Naive B cell (primary cell): Measurements from ENCODE around the gene TASP1. TPM values are rescaled to one million over a fixed set of nuclear protein-coding genes. Genes with fewer than 3 reads are reported as not detected.
"Not testable (repeated sequence)": the region's sequence is repeated elsewhere in the genome, so short reads cannot be mapped to it uniquely, and the experiment has no call there.

Source experiments
- ATAC-seq, 2 donors: fragments of 150-1000 bp; cut with Tn5 transposase; 2 replicates each; pipeline ENCODE4 v1.10.0; 2021; ENCODE audit warnings: low read depth in 2 of 2, mild to moderate bottlenecking in 2 of 2, moderate library complexity in 2 of 2
- DNase-seq: peaks from one replicate; pipeline ENCODE4 v3.0.0; 2022
- H3K27ac Mint-ChIP-seq, 6 donors: one replicate each; pipeline ENCODE4 v1.8.0; 2020 to 2022; ENCODE audit warnings: mild to moderate bottlenecking in 6 of 6, mixed read lengths in 6 of 6, moderate library complexity in 5 of 6, inconsistent platforms in 2 of 6
- H3K27me3 Mint-ChIP-seq, 3 donors: one replicate each; pipeline ENCODE4 v1.8.0; 2021 to 2022; ENCODE audit warnings: mixed read lengths in 3 of 3, mild to moderate bottlenecking in 1 of 3
- H3K36me3 Mint-ChIP-seq, 2 donors: one replicate each; pipeline ENCODE4 v1.8.0; 2020 to 2022; ENCODE audit warnings: mixed read lengths in 2 of 2, inconsistent platforms in 1 of 2, mild to moderate bottlenecking in 1 of 2
- H3K4me1 Mint-ChIP-seq, 3 donors: one replicate each; pipeline ENCODE4 v1.8.0; 2020 to 2022; ENCODE audit warnings: mixed read lengths in 3 of 3, inconsistent platforms in 1 of 3, mild to moderate bottlenecking in 1 of 3, moderate library complexity in 1 of 3
- H3K4me3 Mint-ChIP-seq, 8 donors: one replicate each; pipeline ENCODE4 v1.8.0; 2020 to 2022; ENCODE audit warnings: mild to moderate bottlenecking in 8 of 8, mixed read lengths in 8 of 8, moderate library complexity in 8 of 8, inconsistent platforms in 2 of 8
- H3K9me3 Mint-ChIP-seq, 7 donors: one replicate each; pipeline ENCODE4 v1.8.0; 2020 to 2022; ENCODE audit warnings: mixed read lengths in 7 of 7, mild to moderate bottlenecking in 5 of 7, inconsistent platforms in 2 of 7, moderate library complexity in 1 of 7
- polyA plus RNA-seq, 6 donors: library from polyadenylated mRNA; unstranded; fragments of 300-500 nt; fragmentation: Illumina TruSeq; gene quantifications; one replicate each; pipeline ENCODE4 v1.2.3, GENCODE V29; 2021; ENCODE audit warnings: low read depth in 6 of 6

Gene TASP1
- polyA plus RNA-seq, 6 donors from 2014 or later, result 12.8 to 20.7 (median 15.0) TPM

DNA sequence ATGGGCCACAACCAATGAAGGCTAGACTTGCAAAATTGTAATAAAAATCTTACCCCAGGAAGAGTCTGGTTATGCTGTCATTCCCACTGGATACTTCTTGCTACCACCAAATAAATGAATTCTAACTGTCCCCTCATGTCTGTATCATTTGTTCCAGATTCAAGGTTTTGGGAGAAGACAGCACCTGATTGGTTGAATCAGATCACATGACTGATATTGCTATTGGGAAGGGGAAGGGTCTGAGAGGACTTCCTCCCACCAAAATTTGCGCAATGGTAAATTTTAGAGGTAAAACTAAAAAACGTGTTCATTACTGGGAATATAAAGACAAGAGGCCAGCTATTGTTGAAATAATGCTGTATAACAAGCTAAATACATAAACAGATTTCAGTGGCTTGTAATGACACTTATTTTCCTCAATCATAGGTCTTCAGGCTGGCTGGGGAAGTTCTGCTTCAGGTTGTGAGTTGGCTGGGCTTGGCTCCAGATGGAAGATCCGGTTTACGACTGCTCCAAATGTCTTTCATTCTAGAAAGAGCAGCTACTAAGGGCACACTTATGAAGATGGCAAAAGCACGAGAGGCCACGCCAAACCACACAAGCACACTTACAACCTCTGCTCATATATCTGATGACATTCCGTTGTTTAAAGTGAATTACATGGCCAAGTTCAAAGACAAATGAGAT, 27.1 kb upstream of the TASP1 start:
- H3K4me3 Mint-ChIP-seq, result no peak overlapping the region
- H3K36me3 Mint-ChIP-seq, result no peaks in the 10 kb centered on the region
- H3K27ac Mint-ChIP-seq, result peak overlapping the region in 1 of 6 donors; percentile 70
- H3K9me3 Mint-ChIP-seq, result no peaks in the 10 kb centered on the region
- DNase-seq (no peak), ATAC-seq (no peak)
- H3K4me1 Mint-ChIP-seq, result peaks cover 0 to 11% (median 9%) of the 10 kb centered on the region in 3 donors
- H3K27me3 Mint-ChIP-seq, result peaks cover 2 to 23% (median 13%) of the 10 kb centered on the region in 3 donors

DNA sequence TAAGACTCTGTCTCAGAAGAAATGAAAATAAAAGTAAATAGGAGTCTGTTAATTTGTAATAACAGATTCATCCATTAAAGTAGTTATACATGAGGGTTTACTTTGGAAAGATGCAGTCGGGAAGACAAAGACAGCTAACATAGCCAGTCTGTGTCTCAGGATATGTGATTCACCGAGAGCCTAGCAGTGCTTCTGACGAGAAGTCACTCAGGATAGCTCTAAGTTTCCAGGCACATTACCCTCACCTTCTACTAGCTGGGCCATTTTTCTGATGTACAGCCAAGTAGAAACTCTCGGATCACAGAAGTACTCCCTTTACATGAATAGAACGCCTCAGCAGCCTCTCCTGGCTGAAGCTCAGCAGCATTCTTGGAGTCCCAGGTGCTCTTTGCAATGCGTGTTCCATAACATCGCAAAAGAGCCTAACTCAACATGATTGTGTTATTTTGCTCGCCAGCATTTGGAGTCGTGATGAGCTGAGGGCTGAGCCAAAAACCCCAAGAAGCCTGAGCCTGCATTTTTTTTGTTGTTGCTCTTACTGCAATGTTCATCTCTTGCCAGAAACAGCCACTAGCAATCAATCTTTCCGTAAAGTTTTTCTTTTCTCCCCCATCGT, 22.4 kb upstream of the TASP1 start:
- DNase-seq, result no peak
- Mint-ChIP-seq H3K9me3 (peaks cover 0 to 4% (median 0%) of the 10 kb centered on the region in 7 donors), H3K27me3 (peaks cover 0 to 9% (median 8%) of the 10 kb centered on the region in 3 donors), H3K36me3 (no peaks in the 10 kb centered on the region), H3K27ac (no peak overlapping the region), H3K4me3 (peak overlapping the region in 1 of 8 donors; percentile 20), H3K4me1 (peaks cover 18 to 27% (median 22%) of the 10 kb centered on the region in 3 donors)
- no peak for ATAC-seq

DNA sequence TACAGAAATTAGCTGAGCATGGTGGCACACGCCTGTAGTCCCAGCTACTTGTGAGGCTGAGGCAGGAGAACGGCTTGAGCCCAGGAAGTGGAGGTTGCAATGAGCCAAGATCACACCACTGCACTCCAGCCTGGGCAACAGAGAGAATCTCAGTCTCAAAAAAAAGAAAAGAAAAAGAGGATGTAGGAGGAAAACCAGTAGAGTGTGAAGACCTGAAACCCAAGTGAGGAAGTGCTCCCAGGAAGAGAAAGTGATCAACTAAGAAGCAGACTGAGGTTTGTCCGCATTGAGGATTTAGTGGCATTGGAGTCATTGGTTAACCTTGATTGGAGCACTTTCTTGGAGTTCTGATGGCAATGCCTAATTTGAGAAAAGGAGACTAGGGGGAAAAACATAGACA, 20.6 kb upstream of the TASP1 start:
- Mint-ChIP-seq H3K36me3 (no peaks in the 10 kb centered on the region), H3K4me3 (peak overlapping the region in 6 of 8 donors; percentile 9 to 69 (median 47)), H3K27me3 (peaks cover 0 to under 1% (median 0%) of the 10 kb centered on the region in 3 donors), H3K9me3 (peaks cover 0 to 4% (median 0%) of the 10 kb centered on the region in 7 donors), H3K4me1 (peaks cover 18 to 31% (median 22%) of the 10 kb centered on the region in 3 donors), H3K27ac (peak overlapping the region in 5 of 6 donors; percentile 1 to 90 (median 59))
- DNase-seq (peak; percentile 74), ATAC-seq (peak; percentile 99)

DNA sequence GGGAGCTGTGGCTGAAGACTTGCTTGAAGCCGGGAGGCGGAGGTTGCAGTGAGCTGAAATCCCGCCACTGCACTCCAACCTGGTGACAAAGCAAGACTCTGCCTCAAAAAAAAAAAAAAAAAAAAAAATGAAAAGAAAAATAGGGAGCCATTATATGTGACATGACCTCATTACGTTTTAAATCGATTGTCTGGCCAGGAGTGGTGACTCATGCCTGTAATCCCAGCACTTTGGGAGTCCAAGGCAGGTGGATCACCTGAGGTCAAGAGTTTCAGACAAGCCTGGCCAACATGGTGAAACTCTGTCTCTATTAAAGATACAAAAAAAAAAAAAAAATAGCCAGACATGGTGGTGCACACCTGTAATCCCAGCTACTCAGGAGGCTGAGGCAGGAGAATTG, 19.3 kb upstream of the TASP1 start:
- H3K27me3 Mint-ChIP-seq, result not testable (repeated sequence)
- Mint-ChIP-seq H3K27ac (peak overlapping the region in 2 of 6 donors; percentile 43 to 69), H3K4me1 (peaks cover 18 to 34% (median 22%) of the 10 kb centered on the region in 3 donors)

DNA sequence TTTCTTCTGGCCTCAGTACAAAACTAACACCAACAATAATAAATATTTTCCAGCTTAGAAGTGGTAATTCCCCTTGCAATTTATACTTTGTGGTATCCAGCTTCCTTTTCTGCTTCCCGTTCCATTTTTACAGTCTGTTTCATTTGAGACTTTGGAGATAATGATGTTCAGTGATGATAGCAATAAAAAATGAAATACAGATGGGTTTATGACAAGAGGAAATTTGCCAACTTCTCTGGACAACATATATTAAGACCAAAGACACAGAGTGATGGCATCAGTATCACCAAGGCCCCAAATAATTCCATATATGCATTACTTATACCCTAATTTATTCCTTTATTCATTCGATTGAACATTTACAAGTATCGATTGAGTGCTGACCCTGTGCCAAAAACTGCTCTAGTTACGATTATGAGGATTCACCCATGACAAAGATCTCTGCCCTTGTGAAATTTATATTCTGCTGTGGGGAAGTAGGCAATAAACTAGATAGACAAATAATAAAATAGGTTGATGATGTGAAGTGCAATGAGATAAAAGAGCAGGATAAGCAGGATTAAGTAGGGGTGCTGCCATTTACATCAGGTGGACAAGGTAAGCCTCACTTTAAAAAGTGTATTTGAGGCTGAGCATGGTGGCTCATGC, 18.1 kb upstream of the TASP1 start:
- H3K36me3 Mint-ChIP-seq, result no peaks in the 10 kb centered on the region
- DNase-seq, result no peak
- H3K9me3 Mint-ChIP-seq, result peaks cover 0 to 4% (median 0%) of the 10 kb centered on the region in 7 donors
- H3K4me1 Mint-ChIP-seq, result peaks cover 18 to 34% (median 22%) of the 10 kb centered on the region in 3 donors
- H3K27me3 Mint-ChIP-seq, result peaks cover 0 to 2% (median 0%) of the 10 kb centered on the region in 3 donors
- peak overlapping the region in 3 of 6 donors; percentile 0 to 33 (median 15) for H3K27ac Mint-ChIP-seq
- peak overlapping the region in 1 of 8 donors; percentile 6 for H3K4me3 Mint-ChIP-seq
- ATAC-seq, result no peak

More for the DNA sequence above, 19.3 kb upstream of the TASP1 start:
- not testable (repeated sequence) for DNase-seq, H3K4me3 Mint-ChIP-seq, ATAC-seq, H3K9me3 Mint-ChIP-seq, H3K36me3 Mint-ChIP-seq

DNA sequence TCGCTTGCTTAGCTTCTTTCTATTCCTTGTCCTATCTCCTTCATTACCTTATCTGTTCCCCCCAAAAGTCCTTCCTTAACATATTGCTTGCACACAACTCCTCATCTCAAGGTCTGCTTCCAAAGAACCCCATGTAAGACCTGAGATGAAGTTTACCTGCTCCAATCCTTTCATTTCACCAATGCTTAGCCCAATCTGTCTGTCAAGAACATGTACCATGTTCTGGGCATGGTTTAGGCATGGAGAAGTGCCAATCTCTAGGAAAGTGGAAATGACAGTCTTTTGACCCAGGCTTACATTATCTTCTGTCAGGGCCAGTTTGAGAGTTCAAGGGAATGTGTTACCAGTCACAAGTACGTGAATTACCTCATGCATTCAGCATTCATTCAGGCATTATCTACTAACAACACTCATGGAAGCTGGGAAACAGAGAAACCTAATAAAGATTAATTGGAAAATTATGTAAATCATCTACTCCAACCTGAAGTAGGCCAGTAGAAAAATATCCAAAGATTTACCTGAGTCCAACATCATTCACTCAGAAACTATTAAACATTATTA, 15.8 kb upstream of the TASP1 start:
- Mint-ChIP-seq H3K4me1 (peaks cover 16 to 29% (median 19%) of the 10 kb centered on the region in 3 donors), H3K4me3 (no peak overlapping the region), H3K36me3 (no peaks in the 10 kb centered on the region), H3K27ac (peak overlapping the region in 1 of 6 donors; percentile 51), H3K9me3 (peaks cover 0 to 4% (median 0%) of the 10 kb centered on the region in 7 donors), H3K27me3 (peaks cover 4 to 9% (median 5%) of the 10 kb centered on the region in 3 donors)
- no peak for ATAC-seq
- DNase-seq, result no peak

DNA sequence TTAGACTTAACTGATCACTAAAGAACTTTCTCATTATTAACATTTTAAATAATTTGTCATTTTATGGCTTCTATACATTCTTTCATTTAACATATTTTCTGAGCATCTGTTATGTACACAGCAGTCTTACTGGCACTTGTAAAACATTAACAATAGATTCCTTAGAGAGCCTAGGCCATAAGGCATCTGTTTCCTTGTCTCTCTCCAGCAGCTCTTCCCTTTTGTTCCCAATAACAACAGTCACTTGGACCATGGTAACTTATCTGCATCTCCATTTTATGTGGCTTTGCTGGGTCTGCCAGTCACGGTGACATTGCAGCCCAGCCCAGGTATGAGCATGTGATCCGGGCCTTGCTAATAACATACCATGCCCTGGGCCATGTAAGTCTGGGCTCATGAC, 11.7 kb upstream of the TASP1 start:
- Mint-ChIP-seq H3K4me1 (peaks cover 0 to 10% (median 0%) of the 10 kb centered on the region in 3 donors), H3K27me3 (peaks cover 12 to 18% (median 16%) of the 10 kb centered on the region in 3 donors), H3K9me3 (no peaks in the 10 kb centered on the region), H3K36me3 (no peaks in the 10 kb centered on the region), H3K27ac (peak overlapping the region in 1 of 6 donors; percentile 64), H3K4me3 (no peak overlapping the region)
- ATAC-seq (no peak), DNase-seq (no peak)

DNA sequence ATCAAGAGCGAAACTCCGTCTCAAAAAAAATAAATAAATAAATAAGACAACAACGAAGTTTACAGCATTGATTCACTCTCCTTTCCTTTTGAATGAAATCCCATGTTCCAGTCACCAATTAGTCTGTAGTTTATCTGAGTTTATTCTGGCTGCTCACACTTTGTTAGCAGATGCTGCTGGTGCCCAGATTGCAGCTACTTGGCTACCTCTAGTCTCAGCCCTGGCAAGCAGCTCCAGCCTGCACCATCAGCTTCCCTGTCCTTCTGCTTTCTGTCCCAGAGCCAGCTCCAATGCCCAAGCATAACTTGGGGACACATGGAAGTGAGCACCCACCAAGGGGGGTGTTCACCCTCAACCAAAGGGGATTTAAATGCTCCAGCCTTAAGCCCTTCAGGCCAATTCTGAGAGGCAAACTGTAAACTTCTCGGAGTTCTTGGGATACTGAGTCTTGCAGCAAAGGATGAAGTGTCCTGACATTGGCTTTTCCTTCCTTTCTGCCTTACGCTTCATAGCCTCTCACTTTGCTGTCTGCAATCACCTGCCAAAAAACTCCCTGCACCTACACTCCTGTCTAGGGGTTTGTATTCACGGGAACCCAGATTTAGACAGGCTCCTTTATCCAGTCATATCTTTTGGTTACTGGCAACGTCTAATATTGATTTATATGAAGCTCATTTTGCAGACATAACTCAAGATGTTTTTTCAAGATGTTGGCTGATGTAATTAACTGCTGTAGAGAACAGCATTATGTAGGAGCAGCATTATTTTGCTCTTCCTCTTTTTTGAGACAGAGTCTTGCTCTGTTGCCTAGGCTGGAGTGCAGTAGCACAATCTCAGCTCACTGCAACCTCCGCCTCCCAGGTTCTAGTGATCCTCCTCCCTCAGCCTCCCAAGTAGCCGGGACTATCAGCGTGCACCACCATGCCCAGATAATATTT, 9.8 kb upstream of the TASP1 start:
- no peak for ATAC-seq
- no peak overlapping the region for H3K27ac Mint-ChIP-seq

DNA sequence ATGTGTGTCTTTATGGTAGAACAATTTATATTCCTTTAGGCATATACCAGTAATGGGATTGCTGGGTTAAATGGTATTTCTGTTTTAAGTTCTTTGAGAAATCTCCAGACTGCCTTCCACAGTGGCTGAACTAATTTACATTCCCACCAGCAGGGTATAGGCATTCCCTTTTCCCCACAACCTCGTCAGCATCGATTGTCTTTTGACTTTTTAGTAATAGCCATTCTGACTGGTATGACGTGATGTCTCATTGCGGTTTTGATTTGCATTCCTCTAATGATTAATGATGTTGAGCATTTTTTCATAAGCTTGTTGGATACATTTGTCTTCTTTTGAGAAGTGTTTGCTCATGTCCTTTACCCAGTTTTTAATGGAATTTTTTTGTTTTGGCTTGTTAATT, 5.3 kb upstream of the TASP1 start:
- Mint-ChIP-seq H3K27me3 (peaks cover 44 to 55% (median 44%) of the 10 kb centered on the region in 3 donors), H3K27ac (no peak overlapping the region), H3K4me1 (peaks cover 3 to 5% (median 3%) of the 10 kb centered on the region in 3 donors), H3K36me3 (no peaks in the 10 kb centered on the region), H3K4me3 (no peak overlapping the region), H3K9me3 (no peaks in the 10 kb centered on the region)
- ATAC-seq, result no peak
- DNase-seq, result no peak

More for the DNA sequence above, 9.8 kb upstream of the TASP1 start:
- Mint-ChIP-seq H3K27me3 (peaks cover 25 to 36% (median 32%) of the 10 kb centered on the region in 3 donors), H3K4me3 (peak overlapping the region in 1 of 8 donors; percentile 77), H3K9me3 (no peaks in the 10 kb centered on the region), H3K36me3 (no peaks in the 10 kb centered on the region), H3K4me1 (peaks cover 0 to 3% (median 0%) of the 10 kb centered on the region in 3 donors)
- DNase-seq, result no peak

DNA sequence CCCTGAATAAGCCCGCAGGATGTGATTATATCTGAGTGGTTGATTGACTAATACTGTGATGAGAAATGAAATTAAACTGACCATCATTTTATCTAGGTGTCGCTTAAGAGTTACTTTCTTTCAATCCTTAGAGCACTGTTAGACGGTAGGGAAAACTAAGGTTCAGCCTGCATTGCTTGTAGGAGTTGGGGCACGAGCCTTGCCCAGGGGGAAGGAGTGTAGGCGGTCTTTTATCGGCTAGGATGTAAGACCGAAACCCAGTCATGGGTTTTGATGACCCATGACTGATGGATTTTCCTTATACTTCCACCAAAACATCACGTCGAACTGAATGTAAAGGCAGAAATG, 392 bp upstream of the TASP1 start:
- ATAC-seq (no peak), DNase-seq (no peak)
- H3K27me3 Mint-ChIP-seq, result peaks cover 27 to 29% (median 28%) of the 10 kb centered on the region in 3 donors
- H3K4me3 Mint-ChIP-seq, result peak overlapping the region; percentile 85 to 98 (median 96)
- H3K27ac Mint-ChIP-seq, result peak overlapping the region; percentile 90 to 96 (median 95)
- H3K36me3 Mint-ChIP-seq, result no peaks in the 10 kb centered on the region
- H3K9me3 Mint-ChIP-seq, result peaks cover 0 to 1% (median 0%) of the 10 kb centered on the region in 7 donors
- H3K4me1 Mint-ChIP-seq, result peaks cover 15 to 21% (median 17%) of the 10 kb centered on the region in 3 donors

DNA sequence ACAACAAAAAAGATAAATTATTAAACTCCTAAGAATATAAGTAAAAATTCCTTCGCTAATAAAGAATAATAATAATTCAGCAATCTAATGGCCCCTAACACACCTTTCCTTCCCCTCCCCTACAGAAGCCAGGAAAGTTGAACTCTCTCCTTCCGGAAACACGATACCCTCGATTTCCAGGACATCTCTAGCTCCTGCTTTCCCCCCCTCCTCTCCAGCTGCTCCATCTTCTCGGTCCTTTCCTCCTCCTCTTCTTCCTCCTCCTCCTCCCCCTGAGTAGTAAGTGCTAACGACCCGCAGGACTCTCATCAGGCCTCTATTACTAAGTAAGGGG, 603 bp downstream of the TASP1 start:
- H3K9me3 Mint-ChIP-seq, result peaks cover 0 to 2% (median 0%) of the 10 kb centered on the region in 7 donors
- no peak for ATAC-seq
- H3K27me3 Mint-ChIP-seq, result peaks cover 18 to 21% (median 20%) of the 10 kb centered on the region in 3 donors
- peaks cover 15 to 25% (median 21%) of the 10 kb centered on the region in 3 donors for H3K4me1 Mint-ChIP-seq
- H3K27ac Mint-ChIP-seq, result peak overlapping the region; percentile 90 to 96 (median 95)
- no peaks in the 10 kb centered on the region for H3K36me3 Mint-ChIP-seq
- DNase-seq, result no peak
- H3K4me3 Mint-ChIP-seq, result peak overlapping the region; percentile 85 to 98 (median 96)

DNA sequence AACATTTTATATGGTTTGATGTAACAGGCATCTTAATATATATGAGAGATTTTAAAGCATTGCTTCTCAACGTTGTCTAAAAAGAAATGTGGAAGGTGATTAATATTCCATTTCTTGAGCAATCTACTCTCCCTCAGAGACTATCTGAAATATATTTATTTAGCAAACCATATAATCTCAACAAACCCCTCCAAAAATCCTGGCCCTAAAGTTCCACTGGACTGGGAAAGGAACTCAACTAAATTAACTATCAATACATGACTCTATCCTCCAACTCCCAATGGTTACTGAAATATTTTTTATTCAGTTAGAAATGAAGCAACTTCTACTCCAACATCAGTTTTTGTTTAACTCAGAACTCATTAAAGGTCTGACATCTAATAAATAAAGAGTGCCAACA, 6.3 kb downstream of the TASP1 start:
- H3K4me1 Mint-ChIP-seq, result peaks cover 7 to 17% (median 7%) of the 10 kb centered on the region in 3 donors
- no peak overlapping the region for H3K4me3 Mint-ChIP-seq
- DNase-seq (no peak), ATAC-seq (no peak)
- H3K9me3 Mint-ChIP-seq, result peaks cover 0 to 2% (median 0%) of the 10 kb centered on the region in 7 donors
- peaks cover 5 to 18% of the 10 kb centered on the region in 2 donors for H3K36me3 Mint-ChIP-seq
- no peaks in the 10 kb centered on the region for H3K27me3 Mint-ChIP-seq
- H3K27ac Mint-ChIP-seq, result no peak overlapping the region
